NT2/D1 (cell line): ENCODE results near the gene CD27.
"Not testable (repeated sequence)": the region's sequence is repeated elsewhere in the genome, so short reads cannot be mapped to it uniquely, and the experiment has no call there.

Experiments
- DNase-seq: peaks from one replicate; pipeline ENCODE4 v3.0.0-alpha.2; 2011; ENCODE audit warnings: low read depth, low spot score
- H3K27me3 ChIP-seq: 2 replicates; pipeline ENCODE4 v1.6.0; 2011; ENCODE audit warnings: mild to moderate bottlenecking; ENCODE audit not compliant: insufficient read length, insufficient read depth
- H3K36me3 ChIP-seq: 2 replicates; pipeline ENCODE4 v1.6.1; 2011; ENCODE audit warnings: mild to moderate bottlenecking, low read length, mixed read lengths; ENCODE audit not compliant: insufficient read depth, insufficient read length
- H3K4me1 ChIP-seq: 2 replicates; pipeline ENCODE4 v1.5.1; 2011; ENCODE audit not compliant: insufficient read depth, insufficient read length
- H3K4me3 ChIP-seq: 2 replicates; pipeline ENCODE4 v1.5.1; 2011; ENCODE audit warnings: low read depth; ENCODE audit not compliant: insufficient read length
- H3K9ac ChIP-seq: 2 replicates; pipeline ENCODE4 v1.6.0; 2011; ENCODE audit warnings: low read depth; ENCODE audit not compliant: insufficient read length
- H3K9me3 ChIP-seq: 2 replicates; pipeline ENCODE4 v1.5.1; 2011; ENCODE audit warnings: mild to moderate bottlenecking, low read length; ENCODE audit not compliant: insufficient read depth
- SUZ12 ChIP-seq: IDR thresholded peaks from 2 replicates; pipeline ENCODE4 v1.6.1; 2011; ENCODE audit not compliant: insufficient read length, insufficient read depth; ENCODE audit errors: extremely low read depth
- YY1 ChIP-seq: IDR thresholded peaks from 2 replicates; pipeline ENCODE4 v1.6.1; 2011; ENCODE audit not compliant: insufficient read length, insufficient read depth
- ZNF274 ChIP-seq: IDR thresholded peaks from 2 replicates; pipeline ENCODE4 v1.6.1; 2011; ENCODE audit warnings: mild to moderate bottlenecking, low read depth, low read length

Gene CD27

DNA sequence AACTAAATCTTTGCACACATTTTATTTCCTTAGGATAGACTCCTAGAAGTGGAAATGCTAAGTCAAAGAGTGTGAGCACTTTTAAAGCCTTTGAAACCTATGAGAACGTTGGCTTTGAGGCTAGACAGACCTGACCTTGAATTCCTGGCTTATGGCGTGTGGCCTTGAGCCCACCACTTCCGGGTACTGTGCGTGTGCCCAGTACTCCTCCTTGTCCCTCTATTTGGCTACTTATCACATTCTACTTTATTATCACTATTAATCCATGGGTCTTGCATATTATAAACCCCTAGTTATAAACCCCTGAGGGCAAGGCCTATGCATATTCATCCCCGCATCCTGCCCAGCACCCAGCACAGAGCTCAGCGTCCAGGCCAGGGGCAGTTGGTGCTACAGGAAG lies 26.0 kb upstream of the CD27 start:
- H3K9me3 ChIP-seq: no peaks in the 10 kb centered on the region
- H3K27me3 ChIP-seq: peaks cover under 1% of the 10 kb centered on the region
- no peak for DNase-seq
- H3K4me3 ChIP-seq: no peak overlapping the region
- peaks cover 2% of the 10 kb centered on the region for H3K4me1 ChIP-seq
- H3K9ac ChIP-seq: no peak overlapping the region
- H3K36me3 ChIP-seq: no peaks in the 10 kb centered on the region
- TF ChIP-seq ZNF274 (no peak), YY1 (no peak), SUZ12 (no peak)

- TF ChIP-seq ZNF274 (no peak), SUZ12 (no peak), YY1 (no peak)
- H3K27me3 ChIP-seq: peaks cover 8% of the 10 kb centered on the region
- H3K9me3 ChIP-seq: no peaks in the 10 kb centered on the region
- no peaks in the 10 kb centered on the region for H3K36me3 ChIP-seq
- no peak for DNase-seq
- peaks cover 4% of the 10 kb centered on the region for H3K4me1 ChIP-seq
- H3K9ac ChIP-seq: no peak overlapping the region
- H3K4me3 ChIP-seq: no peak overlapping the region
Measured at GRCh38 chr12:6420364-6420763, 24.4 kb upstream of the CD27 start.

- H3K27me3 ChIP-seq: peaks cover 8% of the 10 kb centered on the region
- TF ChIP-seq ZNF274 (no peak), YY1 (peak; percentile 28)
- peaks cover 4% of the 10 kb centered on the region for H3K4me1 ChIP-seq
- DNase-seq: peak; percentile 98
- no peak overlapping the region for H3K9ac ChIP-seq
- no peaks in the 10 kb centered on the region for H3K9me3 ChIP-seq
- no peak overlapping the region for H3K4me3 ChIP-seq
- H3K36me3 ChIP-seq: no peaks in the 10 kb centered on the region
Measured at GRCh38 chr12:6423267-6424007, 21.3 kb upstream of the CD27 start.

GRCh38 chr12:6424008-6424347 lies 20.8 kb upstream of the CD27 start:
- Histone ChIP-seq H3K36me3 (no peaks in the 10 kb centered on the region), H3K27me3 (peaks cover 8% of the 10 kb centered on the region), H3K9ac (no peak overlapping the region), H3K9me3 (no peaks in the 10 kb centered on the region), H3K4me3 (no peak overlapping the region), H3K4me1 (peaks cover 4% of the 10 kb centered on the region)
- TF ChIP-seq SUZ12 (no peak), YY1 (peak; percentile 3)
- DNase-seq: no peak

DNA sequence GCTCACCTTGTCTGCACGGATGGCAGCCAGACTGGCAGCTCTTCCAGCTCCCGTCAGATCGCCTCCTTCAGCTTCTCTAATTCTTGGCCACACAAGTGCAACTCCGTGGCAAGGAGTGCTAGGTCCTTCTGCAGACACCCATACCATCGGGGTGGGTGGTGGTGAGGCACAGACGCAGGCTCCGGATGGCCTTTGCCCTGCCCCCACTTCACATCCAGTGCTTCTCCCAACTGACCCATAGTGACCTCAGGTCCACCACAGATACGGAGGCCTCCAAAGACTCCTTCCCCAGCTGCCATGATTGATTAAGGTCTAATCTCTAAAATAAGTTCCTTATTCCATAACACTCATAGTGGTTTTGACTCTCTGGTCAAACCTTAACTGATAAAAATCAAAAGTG lies 19.9 kb upstream of the CD27 start:
- H3K9me3 ChIP-seq: no peaks in the 10 kb centered on the region
- peaks cover 4% of the 10 kb centered on the region for H3K4me1 ChIP-seq
- DNase-seq: no peak
- TF ChIP-seq SUZ12 (no peak), YY1 (no peak), ZNF274 (no peak)
- H3K4me3 ChIP-seq: no peak overlapping the region
- H3K36me3 ChIP-seq: no peaks in the 10 kb centered on the region
- no peak overlapping the region for H3K9ac ChIP-seq
- peaks cover 8% of the 10 kb centered on the region for H3K27me3 ChIP-seq

DNA sequence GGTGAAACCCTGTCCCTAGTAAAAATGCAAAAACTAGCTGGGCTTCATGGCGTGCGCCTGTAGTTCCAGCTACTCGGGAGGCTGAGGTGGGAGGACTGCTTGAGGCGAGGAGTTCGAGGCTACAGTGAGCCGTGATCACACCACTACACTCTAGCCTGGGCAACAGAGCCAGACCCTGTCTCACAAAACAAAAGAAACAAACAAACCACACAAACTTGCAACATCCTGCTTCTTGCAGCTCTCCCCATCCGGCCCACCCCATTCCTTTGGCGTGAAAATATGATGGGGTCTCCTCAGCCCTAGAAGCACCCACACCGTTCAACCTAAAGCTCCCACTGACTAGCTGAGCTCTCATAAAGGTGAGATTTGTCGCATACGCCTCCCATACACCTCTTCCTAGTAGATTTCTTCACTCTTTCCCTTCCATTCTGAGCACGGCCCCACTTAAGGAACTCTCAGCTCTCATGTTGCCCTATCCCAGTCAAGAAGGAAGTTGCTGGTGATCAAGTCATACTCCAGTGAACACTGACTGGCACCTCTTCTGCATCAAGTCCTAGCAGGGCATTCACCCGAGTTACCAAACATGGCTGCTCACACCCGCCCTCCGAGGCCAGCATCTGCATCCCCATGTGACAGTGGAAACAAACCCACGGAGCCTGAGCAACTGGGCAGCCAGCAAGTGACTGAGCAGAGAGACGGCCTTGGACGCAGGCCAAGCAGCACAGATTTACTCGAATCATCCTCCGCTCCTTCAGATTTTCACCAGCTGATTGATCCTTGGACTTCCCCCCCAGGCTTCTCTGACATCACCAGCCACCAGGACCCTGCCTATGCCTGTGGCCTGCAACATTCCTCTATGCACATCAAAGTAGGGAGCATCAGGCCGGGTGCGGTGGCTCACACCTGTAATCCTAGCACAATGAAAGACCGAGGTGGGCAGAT lies 18.9 kb upstream of the CD27 start:
- TF ChIP-seq YY1 (no peak), ZNF274 (no peak), SUZ12 (no peak)
- peaks cover 10% of the 10 kb centered on the region for H3K4me1 ChIP-seq
- H3K9me3 ChIP-seq: no peaks in the 10 kb centered on the region
- H3K9ac ChIP-seq: no peak overlapping the region
- no peak for DNase-seq
- H3K36me3 ChIP-seq: no peaks in the 10 kb centered on the region
- peaks cover 8% of the 10 kb centered on the region for H3K27me3 ChIP-seq
- no peak overlapping the region for H3K4me3 ChIP-seq

DNA sequence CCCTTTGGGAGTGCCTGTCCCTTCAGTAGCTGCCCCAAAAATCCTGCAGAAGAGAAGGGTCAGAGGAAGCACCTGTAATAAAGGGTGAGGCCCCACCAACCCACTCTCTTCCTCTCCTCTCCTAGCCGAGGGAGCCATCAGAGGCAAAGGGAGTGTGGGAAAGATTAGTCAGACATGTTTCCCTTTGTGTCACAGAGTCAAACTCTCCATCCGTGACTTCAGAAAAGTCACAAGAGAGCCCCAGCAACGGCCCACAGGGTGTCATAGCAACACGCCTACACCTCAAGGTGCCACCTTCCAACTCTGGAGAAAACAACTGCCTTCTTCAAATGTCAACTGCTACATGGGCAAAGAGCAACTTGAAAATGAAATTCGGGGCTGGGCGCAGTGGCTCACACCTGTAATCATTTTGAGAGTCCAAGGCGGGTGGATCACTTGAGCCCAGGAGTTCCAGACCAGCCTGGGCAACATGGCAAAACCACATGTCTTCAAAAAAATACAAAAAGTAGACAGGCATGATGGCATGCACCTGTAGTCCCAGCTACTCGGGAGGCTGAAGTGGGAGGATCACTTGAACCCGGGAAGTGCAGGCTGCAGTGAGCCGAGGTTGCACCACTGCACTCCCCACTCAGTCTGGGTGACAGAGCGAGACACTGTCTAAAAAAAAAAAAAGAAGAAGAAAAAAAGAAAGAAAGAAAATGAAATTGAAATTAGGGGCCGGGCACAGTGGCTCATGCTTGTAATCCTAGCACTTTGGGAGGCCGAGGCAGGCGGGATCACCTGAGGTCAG lies 17.7 kb upstream of the CD27 start:
- DNase-seq: no peak
- TF ChIP-seq SUZ12 (no peak), ZNF274 (no peak), YY1 (no peak)
- peaks cover 8% of the 10 kb centered on the region for H3K27me3 ChIP-seq
- peaks cover 10% of the 10 kb centered on the region for H3K4me1 ChIP-seq
- no peak overlapping the region for H3K4me3 ChIP-seq
- no peaks in the 10 kb centered on the region for H3K9me3 ChIP-seq
- H3K9ac ChIP-seq: no peak overlapping the region
- no peaks in the 10 kb centered on the region for H3K36me3 ChIP-seq

DNA sequence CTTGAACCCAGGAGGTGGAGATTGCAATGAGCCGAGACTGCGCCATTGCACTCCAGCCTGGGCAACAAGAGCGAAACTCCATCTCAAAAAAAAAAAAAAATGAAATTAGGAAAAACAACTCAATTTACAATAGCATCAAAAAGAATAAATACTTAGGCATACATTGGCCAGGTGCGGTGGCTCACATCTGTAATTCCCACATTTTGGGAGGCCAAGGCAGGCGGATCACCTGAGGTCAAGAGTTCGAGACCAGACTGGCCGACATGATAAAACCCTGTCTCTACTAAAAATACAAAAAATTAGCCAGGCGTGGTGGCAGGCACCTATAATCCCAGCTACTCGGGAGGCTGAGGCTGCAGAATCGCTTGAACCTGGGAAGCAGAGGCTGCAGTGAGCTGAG lies 17.0 kb upstream of the CD27 start:
- DNase-seq, H3K9me3 ChIP-seq, H3K9ac ChIP-seq, H3K36me3 ChIP-seq, H3K4me3 ChIP-seq, H3K27me3 ChIP-seq: not testable (repeated sequence)
- peaks cover 10% of the 10 kb centered on the region for H3K4me1 ChIP-seq
